GM19239 (cell line): Measurements from ENCODE around the gene IGSF9B.

Experiments
- DNase-seq: peaks from one replicate; pipeline ENCODE4 v3.0.0; 2011; ENCODE audit warnings: low spot score; ENCODE audit not compliant: insufficient read length
- FAIRE-seq: peaks from 2 replicates; lab custom pipeline; 2011; peaks lifted over from hg19 to GRCh38; lab: Jason Lieb, UNC

The IGSF9B gene

GRCh38 chr11:133961890-133962289, 5.1 kb upstream of the IGSF9B start:
- DNase-seq (no peak), FAIRE-seq (no peak)

- FAIRE-seq, result no peak
- DNase-seq, result no peak
Measured at GRCh38 chr11:133957900-133958299, 1.1 kb upstream of the IGSF9B start.

- DNase-seq, result no peak
- FAIRE-seq, result no peak
Measured at GRCh38 chr11:133955945-133956421, 785 bp downstream of the IGSF9B start.

GRCh38 chr11:133955081-133955891, 1.5 kb downstream of the IGSF9B start:
- no peak for DNase-seq

GRCh38 chr11:133953999-133954398, 2.8 kb downstream of the IGSF9B start:
- no peak for FAIRE-seq
- no peak for DNase-seq

More at GRCh38 chr11:133955081-133955891, 1.5 kb downstream of the IGSF9B start:
- no peak for FAIRE-seq

GRCh38 chr11:133953547-133953946, 3.2 kb downstream of the IGSF9B start:
- FAIRE-seq, result no peak
- no peak for DNase-seq

GRCh38 chr11:133952199-133953190, 4.3 kb downstream of the IGSF9B start:
- no peak for DNase-seq
- FAIRE-seq, result no peak

- DNase-seq (no peak), FAIRE-seq (no peak)
Measured at GRCh38 chr11:133951327-133952198, 5.2 kb downstream of the IGSF9B start.

- no peak for DNase-seq
- no peak for FAIRE-seq
Measured at GRCh38 chr11:133950874-133951326, 5.9 kb downstream of the IGSF9B start.

- no peak for FAIRE-seq
- DNase-seq, result no peak
Measured at GRCh38 chr11:133950421-133950820, 6.3 kb downstream of the IGSF9B start.

GRCh38 chr11:133949129-133949528, 7.6 kb downstream of the IGSF9B start:
- FAIRE-seq, result no peak
- no peak for DNase-seq

GRCh38 chr11:133948711-133949110, 8.1 kb downstream of the IGSF9B start:
- no peak for DNase-seq
- no peak for FAIRE-seq

- FAIRE-seq (no peak), DNase-seq (peak; percentile 52)
Measured at GRCh38 chr11:133947321-133947756, 9.4 kb downstream of the IGSF9B start.

GRCh38 chr11:133946541-133947318, 10.0 kb downstream of the IGSF9B start:
- FAIRE-seq (no peak), DNase-seq (no peak)

GRCh38 chr11:133946051-133946450, 10.7 kb downstream of the IGSF9B start:
- no peak for DNase-seq
- no peak for FAIRE-seq

- DNase-seq (no peak), FAIRE-seq (no peak)
Measured at GRCh38 chr11:133945087-133945974, 11.4 kb downstream of the IGSF9B start.

- DNase-seq, result no peak
- no peak for FAIRE-seq
Measured at GRCh38 chr11:133943950-133944698, 12.6 kb downstream of the IGSF9B start.
